HG03103 (cell line): ENCODE measurements around the gene DYSF.

ENCODE experiments used
- ATAC-seq: cut with Tn5 transposase; IDR thresholded peaks from one replicate; pipeline ENCODE4 v1.9.1; 2021; ENCODE audit warnings: low read depth; ENCODE audit not compliant: unreplicated experiment

Gene DYSF

GRCh38 chr2:71609958-71610357 is 156.6 kb downstream of the DYSF start:
- no peak for ATAC-seq

- no peak for ATAC-seq
These were observed 157.3 kb downstream of the DYSF start for GRCh38 chr2:71610671-71611070.

- no peak for ATAC-seq
These were observed 157.9 kb downstream of the DYSF start for GRCh38 chr2:71611247-71611646.

- ATAC-seq = no peak
These were observed 158.6 kb downstream of the DYSF start for GRCh38 chr2:71611781-71612527.

- ATAC-seq = no peak
These were observed 159.4 kb downstream of the DYSF start for GRCh38 chr2:71612581-71613402.

- ATAC-seq = no peak
These were observed 160.1 kb downstream of the DYSF start for GRCh38 chr2:71613403-71613952.

- ATAC-seq = no peak
These were observed 160.9 kb downstream of the DYSF start for GRCh38 chr2:71613953-71614925.

GRCh38 chr2:71614976-71615766 is 161.8 kb downstream of the DYSF start:
- no peak for ATAC-seq

GRCh38 chr2:71615767-71616730 is 162.7 kb downstream of the DYSF start:
- ATAC-seq = no peak

- ATAC-seq = no peak
These were observed 163.9 kb downstream of the DYSF start for GRCh38 chr2:71617266-71617665.

- ATAC-seq = no peak
These were observed 165.2 kb downstream of the DYSF start for GRCh38 chr2:71618327-71619113.

- ATAC-seq = no peak
These were observed 165.9 kb downstream of the DYSF start for GRCh38 chr2:71619230-71619741.

GRCh38 chr2:71620116-71620515 is 166.8 kb downstream of the DYSF start:
- no peak for ATAC-seq

GRCh38 chr2:71620851-71621251 is 167.5 kb downstream of the DYSF start:
- ATAC-seq = no peak

- no peak for ATAC-seq
These were observed 175.9 kb downstream of the DYSF start for GRCh38 chr2:71629273-71629672.

- no peak for ATAC-seq
These were observed 176.6 kb downstream of the DYSF start for GRCh38 chr2:71629771-71630453.
